Kidney tubule cell (primary cell): ENCODE measurements around the gene ECT2.
A peak's percentile ranks its signal among the peaks of the same experiment; 100 is the strongest.
"Not testable (repeated sequence)": the region's sequence is repeated elsewhere in the genome, so short reads cannot be mapped to it uniquely, and the experiment has no call there.

Experiments used
- DNase-seq: peaks from one replicate; pipeline ENCODE4 v3.0.0-alpha.2; 2018; ENCODE audit warnings: low spot score

The ECT2 gene, protein sequence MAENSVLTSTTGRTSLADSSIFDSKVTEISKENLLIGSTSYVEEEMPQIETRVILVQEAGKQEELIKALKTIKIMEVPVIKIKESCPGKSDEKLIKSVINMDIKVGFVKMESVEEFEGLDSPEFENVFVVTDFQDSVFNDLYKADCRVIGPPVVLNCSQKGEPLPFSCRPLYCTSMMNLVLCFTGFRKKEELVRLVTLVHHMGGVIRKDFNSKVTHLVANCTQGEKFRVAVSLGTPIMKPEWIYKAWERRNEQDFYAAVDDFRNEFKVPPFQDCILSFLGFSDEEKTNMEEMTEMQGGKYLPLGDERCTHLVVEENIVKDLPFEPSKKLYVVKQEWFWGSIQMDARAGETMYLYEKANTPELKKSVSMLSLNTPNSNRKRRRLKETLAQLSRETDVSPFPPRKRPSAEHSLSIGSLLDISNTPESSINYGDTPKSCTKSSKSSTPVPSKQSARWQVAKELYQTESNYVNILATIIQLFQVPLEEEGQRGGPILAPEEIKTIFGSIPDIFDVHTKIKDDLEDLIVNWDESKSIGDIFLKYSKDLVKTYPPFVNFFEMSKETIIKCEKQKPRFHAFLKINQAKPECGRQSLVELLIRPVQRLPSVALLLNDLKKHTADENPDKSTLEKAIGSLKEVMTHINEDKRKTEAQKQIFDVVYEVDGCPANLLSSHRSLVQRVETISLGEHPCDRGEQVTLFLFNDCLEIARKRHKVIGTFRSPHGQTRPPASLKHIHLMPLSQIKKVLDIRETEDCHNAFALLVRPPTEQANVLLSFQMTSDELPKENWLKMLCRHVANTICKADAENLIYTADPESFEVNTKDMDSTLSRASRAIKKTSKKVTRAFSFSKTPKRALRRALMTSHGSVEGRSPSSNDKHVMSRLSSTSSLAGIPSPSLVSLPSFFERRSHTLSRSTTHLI

DNA sequence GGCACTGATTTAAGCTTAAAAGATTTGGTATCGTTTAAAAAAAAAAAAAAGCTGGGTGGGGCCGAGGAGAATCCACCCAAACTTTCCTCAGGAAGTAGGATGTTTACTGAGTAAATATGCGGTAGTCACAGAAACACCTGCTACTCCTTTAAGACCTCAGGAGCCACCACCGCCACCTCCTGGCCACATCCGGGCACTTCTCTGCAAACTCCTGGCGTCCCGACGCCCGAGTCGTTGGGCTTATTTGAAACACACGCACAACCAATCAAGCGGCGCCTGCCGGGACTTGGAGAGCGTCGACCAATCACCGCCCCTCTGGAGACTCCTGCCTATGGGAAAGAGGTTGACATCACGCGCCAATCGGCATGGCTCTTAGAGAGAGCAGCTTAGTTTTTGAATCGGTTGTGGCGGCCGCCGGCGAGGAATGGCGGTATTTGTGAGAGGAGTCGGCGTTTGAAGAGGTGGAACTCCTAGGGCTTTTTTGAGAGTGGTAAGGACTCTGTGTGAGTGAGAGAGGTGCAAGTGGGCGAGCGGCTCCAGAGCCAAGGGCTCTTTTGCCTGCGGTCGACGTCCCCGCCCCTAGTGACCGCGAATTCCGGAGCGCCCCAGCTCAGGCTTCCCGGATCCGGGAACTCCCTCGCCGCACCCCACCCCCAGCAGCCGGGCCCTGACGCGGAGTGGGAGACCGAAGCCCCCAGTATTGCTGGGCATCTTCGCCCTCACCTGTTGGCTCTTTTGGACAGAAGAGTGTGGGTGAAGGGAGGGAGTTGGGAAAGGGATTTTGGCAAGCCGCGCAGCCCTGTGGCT lies at the start of gene ECT2:
ECT2 (plus strand) TSS at position 359 of the 807 bp plus-strand sequence. CDS start 3,805 bp downstream, outside the sequence.
- peak; percentile 100 for DNase-seq

DNA sequence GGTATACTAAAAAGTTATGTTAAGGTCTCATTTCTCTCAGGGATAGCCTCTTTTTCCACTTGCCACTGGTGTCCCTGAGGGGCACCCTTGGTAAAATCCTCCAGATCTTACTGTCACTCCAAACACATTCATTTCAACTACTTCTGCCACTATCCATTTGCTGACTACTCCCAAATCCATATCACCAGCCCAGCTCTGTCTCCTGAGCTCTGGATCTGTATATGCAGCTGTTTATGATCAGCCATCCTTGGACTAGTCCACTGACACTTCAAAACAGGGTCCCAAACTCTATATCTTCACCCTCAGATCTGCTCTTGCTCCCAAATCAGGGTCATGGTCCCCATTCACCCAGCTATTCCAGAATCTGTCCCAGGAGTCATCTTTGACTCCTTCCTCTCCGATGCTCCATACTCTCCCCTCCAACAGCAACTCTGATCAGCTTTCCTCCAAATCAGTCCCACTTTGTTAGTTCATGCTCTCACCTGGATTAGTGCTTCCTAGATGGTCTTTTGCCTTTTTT lies 49.5 kb upstream of the ECT2 start:
- no peak for DNase-seq

DNA sequence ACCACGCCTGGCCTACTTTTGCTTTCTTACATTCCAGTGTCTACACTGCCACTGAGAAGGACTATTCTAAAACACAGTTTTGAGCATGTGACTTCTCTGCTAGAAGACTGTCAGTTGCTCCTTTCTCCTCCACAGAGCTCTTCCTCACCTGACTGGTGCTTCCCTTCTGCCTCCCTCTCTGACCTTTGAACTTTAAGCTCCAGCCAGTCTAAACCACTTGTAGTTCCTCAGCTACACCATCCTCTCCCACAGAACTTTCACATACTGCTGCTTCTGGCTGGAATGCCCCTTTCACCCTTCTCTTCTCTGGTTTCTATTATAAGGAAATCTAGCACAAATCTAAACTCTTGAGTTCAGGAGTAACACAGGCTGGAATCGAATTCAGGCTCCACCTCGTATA lies 48.8 kb upstream of the ECT2 start:
- DNase-seq: no peak

DNA sequence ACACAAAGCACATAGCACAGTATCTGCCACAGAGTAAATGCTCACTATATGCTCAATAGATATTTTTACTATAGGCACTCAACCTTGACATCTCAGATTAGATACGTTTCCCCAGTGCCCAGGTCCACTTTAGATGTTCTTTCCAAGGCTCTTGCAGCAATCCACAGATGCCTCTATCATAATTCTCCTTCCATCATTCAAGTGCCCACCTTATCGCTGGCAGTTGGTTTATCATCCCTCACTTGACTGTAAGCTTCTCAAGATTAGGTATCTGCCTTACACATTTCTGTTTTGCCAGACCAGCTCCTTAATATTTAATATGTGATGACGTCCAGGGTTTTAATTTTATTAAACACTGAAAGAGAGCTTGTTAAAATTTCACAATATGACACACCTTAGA lies 48.3 kb upstream of the ECT2 start:
- DNase-seq: no peak

DNA sequence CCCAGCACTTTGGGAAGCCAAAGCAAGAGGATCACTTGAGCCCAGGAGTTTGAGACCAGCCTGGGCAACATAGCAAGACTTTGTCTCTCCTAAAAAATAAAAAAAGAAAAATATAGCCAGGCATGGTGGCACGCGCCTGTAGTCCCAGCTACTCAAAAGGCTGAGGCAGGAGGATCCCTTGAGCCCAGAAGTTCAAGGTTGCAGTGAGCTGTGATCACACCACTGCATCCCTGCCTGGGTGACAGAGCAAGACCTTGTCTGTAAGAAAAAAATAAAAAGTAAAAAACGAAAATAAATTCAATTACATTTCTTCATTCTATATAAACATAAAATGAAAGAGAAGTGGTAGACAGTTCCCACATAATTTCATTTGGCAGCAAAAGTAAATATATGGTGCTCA lies 47.8 kb upstream of the ECT2 start:
- DNase-seq: not testable (repeated sequence)

DNA sequence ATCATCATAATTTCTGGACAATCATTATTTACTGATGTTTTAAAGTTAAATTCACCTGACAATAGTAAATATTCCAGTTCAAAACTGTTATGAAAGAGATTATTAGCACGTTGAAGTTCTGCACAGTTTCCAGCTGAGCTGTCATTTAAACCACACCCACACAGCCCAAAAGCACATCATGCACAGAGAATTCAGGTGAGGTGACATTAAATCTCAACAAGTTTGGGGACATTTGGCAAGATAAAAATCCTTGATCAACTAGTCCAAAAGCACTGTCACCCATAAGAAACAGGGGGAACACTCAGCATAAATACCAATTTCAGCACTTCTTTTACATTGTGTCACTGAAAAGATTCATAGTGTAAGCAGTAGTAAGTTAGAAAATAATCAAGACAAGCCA lies 46.5 kb upstream of the ECT2 start:
- no peak for DNase-seq

DNA sequence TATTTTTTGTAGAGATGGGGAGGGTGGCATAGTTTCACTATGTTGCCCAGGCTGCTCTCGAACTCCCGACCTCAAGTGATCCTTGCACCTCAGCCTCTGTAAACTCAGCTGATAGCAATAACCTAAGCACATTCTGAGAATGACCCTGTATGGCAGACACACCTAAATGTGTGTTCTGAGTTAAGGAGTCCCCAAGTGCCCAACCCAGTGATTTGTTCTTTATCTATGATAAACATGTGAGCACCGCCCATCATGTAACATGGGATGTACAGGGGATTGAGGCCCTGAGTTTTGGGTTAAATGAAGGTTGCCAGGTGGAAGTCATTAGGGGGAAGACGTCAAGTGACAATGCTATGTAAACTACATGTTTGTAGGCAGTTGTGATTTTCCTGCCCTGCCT lies 45.4 kb upstream of the ECT2 start:
- DNase-seq: no peak

DNA sequence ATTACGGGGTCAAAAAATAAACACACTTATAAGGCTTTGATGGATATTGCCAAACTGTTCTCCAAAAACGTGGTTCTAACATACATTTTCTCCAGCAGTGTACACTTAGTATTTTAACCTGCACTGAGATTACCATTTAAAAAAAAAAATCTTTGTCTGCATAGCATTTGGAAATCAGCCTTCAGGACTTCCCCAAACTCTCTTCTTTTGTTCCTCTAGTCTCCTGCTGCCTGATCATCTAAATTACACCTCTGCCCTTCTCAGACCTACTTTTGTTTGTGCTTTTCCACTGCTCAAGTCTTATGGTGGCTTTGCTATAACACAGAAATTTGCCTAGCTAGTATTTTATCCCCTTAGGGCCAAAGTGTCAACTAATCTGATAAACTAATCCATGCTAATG lies 43.5 kb upstream of the ECT2 start:
- DNase-seq: no peak

DNA sequence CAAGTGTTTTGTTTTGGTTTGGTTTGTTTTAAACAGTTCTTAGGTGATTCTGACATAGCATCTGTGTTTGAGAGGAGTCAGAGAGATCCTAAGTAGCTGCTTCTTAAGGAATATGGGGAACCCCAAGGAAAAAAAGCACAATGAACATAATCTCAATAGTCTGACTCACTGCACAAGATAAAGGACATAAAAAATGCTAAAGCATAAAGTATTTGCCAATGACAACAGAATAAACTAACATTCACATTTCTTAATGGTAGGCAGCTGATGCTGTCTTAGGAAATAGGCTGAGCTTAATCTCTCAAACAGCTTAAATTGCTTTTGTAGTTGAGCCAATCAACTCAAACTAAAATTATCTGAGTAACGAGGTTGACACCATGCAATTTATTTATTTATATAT lies 42.6 kb upstream of the ECT2 start:
- peak; percentile 39 for DNase-seq

DNA sequence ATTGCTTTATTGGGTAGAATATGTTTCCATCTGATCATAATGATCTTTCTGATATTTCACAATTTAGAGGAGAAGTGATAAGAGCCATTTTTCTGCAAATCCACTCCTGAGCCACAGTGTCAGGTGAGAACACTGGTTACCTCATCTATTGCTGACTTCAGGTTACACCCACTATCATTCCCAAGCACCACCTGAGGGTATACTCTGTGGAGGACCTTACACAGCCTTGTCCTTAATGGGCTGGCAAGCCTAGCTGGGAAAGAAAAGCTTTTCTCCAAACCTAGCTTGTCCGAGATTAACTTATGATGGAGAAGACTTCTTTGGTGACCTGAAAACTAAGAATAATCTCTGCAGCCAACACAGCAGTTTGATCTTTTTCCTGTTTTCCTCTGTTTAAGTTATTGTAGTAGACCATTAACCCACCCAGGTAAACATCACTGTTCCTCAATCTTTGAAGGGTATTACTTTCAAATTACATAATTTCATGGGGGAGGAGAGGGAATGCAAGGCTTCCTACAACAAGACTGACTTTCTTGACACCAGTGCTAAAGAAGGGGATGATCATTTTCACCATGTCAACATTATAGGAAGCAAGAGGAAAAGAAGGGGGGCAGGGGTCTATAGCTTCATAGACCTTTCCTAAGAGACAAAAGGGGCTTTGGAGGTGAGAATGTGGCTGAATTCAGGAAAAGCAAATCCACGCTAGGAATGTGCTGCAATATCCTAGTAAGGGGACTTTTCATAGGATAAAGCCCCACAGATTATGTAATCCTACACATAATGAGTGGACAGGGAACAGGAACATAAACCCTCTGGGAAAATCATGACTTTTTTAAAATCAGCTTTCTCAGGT lies 41.4 kb upstream of the ECT2 start:
- DNase-seq: peak; percentile 42

DNA sequence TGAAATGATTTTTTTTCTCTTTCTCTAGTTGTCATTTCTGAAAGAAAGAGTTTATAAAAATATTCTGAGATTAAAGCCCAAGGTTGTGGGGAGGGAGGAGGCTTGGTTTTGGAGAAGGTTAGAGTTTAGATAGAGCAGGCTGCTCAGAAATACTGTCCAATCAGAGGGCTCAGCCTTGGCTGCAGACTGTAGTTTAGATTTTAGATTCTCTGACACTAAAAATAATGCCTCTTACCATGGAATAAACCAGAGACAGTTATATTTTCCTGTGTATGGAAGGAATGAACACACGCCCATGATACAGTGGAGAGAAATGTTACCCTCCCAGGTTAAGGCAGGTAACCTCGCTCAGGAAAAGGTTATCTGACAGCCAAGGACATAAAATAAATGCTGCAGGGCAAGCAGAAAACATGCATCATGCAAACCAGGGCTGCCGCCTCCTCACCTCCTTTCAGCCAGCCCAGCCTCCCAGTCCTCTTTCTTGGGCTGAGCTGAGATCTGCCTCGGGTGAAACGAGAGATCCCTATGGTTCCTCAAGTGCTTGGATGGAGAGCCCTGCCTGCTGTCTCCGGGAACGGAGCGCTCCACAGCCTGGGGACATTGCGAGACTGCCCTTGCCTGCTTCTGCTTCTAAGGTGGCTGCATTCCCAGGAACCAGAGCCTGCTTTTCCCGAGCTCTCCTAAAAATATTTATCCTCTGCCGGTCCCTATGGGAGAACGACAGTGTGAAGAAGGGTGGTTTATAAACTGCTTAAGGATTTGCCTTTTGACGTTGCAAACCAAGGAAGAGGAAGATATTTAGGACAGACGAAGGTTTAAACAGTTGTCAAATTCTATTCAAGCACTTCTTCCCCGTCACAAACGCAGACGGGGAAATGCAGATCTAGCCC lies 40.5 kb upstream of the ECT2 start:
- peak; percentile 26 for DNase-seq

DNA sequence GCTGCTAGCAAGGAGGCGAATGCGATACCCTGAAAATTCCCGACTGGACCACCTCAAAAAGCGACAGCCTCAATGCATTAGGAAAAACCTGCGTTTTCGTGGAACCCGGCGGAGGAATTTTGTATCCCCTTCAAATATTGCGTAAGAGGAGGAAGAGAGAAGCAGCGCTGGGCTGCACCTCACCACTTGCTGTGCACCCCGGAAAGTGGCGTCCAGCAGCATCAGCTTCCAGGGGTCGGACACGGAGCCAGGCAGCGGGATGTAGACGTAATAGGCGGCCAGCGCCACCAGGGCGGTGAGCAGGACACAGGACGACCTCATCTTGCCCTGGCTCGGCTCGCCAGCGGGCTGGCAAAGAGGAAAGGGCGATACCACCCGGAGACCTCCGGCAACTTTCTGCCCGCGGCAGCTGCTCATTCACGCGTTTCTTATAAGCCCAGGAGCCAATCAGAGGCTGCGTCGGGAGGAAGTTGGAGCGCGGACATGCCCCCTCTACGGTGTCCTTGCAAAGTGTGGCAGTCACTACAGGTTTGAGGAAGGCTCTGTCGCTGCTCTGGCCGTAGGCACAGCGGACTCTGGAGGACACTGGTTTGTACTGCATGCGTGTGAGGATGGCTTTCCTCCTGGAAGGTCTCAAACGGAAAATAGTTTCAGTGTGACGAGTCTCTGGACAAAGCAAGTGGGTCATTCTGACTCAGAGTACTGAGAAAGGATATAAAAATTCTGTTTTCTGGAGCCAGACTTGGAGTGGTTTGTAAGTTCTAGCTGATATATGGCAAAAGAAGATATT lies 39.7 kb upstream of the ECT2 start, which contains the start of gene NCEH1:
NCEH1 (minus strand) TSS at position 404 of the 790 bp plus-strand sequence; CDS start at position 321, 83 bp downstream.
- peak; percentile 100 for DNase-seq

DNA sequence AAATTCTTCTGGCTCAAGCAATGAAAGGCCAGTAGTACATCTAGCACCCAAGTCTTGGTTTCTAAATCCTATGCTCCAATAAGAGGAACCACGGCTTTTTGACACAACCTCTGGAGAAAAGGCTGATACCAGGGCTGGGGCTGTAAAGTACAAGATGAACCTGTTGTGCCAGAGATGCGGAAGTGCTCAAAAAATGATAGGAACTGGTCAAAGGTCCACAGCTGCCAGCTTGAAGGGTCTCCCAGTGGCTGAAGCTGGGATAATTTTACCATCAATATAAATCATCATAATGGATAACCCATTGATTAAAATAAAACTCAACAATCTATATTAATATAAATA lies 39.1 kb upstream of the ECT2 start:
- no peak for DNase-seq

DNA sequence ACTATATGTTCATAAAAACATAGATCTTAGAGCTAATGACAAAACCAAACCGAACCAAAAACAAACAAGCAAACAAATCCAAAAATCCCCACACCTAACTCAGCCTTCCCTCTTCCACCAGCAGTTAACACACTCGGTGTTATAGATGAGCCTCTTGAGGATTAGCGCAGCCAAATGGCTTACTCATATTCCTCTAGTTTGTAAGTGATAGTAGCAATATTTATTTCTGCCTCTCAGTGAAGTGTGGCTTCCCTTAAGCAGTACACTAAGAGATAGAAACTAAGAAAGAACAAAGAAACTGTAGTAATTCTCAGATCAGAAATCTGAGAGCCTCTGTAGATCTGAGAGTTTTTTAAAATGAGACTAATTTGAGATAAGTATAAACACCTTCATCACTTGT lies 37.2 kb upstream of the ECT2 start:
- DNase-seq: no peak

DNA sequence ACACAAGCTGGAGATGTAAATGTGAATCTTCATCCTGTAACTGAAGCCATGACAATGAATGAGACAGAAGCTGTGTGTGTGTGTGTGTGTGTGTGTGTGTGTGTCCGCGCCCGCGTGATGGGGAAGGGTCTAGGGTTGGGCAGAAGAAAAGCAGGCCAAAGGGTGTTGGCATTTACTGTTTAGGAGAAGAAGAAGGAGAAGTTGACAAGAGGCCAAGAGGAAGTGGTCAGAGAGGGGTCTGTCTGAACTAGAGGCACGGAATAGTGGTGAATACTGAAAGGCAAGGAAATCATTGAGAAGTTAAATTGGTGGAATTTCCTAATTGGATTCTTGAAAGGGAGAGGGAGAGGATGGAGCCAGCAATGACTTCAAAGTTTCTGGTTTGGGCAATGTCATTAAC lies 34.0 kb upstream of the ECT2 start:
- DNase-seq: no peak

DNA sequence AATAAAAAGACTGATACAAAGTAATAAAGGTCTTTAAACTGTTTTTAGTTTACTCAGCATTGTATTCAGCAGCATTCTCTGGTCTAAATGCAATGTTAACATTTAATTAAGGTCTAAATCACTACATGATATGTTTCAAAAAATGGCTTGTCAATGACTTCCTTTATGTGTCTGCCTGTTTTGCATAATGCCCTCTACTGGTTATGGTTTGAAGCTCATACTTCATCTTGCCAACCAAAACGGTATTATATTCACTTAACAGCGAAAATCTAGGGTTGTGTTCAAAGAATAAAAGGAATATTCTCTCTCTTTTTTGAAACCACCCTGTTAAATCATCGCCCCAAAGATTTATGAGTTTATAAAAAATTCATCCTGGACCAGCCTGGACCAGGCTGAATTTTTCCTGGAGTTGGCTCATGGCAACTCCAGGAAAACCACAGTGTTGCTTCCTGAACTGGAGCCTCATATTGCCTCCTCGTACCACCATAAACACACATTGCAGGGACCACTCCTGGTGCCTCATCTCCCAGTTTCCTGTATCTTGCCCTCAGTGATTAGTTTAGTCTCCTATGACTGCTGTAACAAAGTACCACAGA lies 32.9 kb upstream of the ECT2 start:
- no peak for DNase-seq

DNA sequence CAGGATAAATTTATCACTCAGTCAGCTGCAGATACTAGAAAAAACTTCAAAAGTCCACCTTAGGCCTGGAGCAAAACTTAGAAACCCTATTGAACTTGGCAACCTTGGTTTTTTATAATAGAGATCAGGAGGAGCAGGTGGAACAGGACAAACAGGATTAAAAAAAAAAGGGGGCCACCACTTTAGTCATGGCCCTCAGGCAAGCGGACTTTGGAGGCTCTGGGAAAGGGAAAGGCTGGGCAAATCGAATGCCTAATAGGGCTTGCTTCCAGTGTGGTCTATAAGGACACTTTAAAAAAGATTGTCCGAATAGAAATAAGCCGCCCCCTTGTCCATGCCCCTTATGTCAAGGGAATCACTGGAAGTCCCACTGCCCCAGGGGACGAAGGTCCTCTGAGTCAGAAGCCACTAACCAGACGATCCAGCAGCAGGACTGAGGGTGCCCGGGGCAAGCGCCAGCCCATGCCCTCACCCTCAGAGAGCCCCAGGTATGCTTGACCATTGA lies 27.9 kb upstream of the ECT2 start:
- DNase-seq: not testable (repeated sequence)

DNA sequence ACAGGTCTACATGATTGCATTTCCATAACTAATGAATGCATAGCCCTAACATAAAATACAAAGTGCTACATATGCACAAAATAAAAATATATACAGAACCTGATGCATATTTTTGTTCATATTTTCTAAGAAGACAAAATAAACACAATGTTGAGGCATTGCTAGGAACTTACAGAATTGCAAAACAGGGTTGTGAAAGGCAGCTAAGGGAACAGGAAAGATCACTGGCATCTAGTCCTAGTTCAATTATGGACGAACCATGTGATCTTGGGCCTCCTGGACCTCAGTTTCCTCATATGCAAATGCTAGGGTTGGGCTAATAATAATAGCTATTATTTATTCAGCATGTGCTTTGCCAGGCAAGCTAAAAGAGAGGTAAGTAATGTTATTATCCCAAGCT lies 24.1 kb upstream of the ECT2 start:
- DNase-seq: no peak

DNA sequence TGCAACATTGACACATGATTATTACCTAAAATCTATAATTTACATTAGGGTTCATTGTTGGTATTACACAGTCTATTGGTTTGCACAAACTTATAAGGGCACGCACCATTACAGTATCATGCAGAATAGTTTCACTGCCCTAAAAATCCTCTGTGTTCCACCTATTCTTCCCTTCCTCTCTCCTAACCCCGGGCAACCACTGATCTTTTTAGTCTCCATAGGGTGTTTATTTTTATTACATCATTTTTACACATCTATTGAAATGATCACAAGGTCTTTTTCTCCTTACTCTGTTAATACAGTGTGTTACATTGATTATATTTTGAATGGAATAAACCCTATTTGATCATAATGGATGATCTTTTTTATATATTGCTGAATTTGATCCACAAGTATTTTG lies 15.5 kb upstream of the ECT2 start:
- no peak for DNase-seq
